GM10248 (cell line): ENCODE results near the gene IRF2BP1.

ENCODE experiments used
- CTCF ChIA-PET: fragments of 300-600 bp; sonication (Branson Sonifier 250); formaldehyde crosslinking; extraction: SDS; loops from one replicate; lab custom pipeline; 2021; ENCODE audit warnings: antibody characterized with exemption; lab: Yijun Ruan, JAX
- POLR2A ChIA-PET: fragments of 350-650 bp; sonication (Branson Sonifier 250); formaldehyde crosslinking; extraction: SDS; loops from one replicate; lab custom pipeline; 2020; ENCODE audit warnings: antibody characterized with exemption; lab: Yijun Ruan, JAX
- DNase-seq: peaks from one replicate; pipeline ENCODE4 v3.0.0; 2012; ENCODE audit errors: extremely low spot score
- TF ChIP-seq, protein P1 (sequence below): IDR thresholded peaks from 2 replicates; pipeline ENCODE4 v1.5.1; 2012; ENCODE audit warnings: mild to moderate bottlenecking, low read depth; ENCODE audit errors: extremely low read depth, missing control alignments, control extremely low read depth

The IRF2BP1 gene

DNA sequence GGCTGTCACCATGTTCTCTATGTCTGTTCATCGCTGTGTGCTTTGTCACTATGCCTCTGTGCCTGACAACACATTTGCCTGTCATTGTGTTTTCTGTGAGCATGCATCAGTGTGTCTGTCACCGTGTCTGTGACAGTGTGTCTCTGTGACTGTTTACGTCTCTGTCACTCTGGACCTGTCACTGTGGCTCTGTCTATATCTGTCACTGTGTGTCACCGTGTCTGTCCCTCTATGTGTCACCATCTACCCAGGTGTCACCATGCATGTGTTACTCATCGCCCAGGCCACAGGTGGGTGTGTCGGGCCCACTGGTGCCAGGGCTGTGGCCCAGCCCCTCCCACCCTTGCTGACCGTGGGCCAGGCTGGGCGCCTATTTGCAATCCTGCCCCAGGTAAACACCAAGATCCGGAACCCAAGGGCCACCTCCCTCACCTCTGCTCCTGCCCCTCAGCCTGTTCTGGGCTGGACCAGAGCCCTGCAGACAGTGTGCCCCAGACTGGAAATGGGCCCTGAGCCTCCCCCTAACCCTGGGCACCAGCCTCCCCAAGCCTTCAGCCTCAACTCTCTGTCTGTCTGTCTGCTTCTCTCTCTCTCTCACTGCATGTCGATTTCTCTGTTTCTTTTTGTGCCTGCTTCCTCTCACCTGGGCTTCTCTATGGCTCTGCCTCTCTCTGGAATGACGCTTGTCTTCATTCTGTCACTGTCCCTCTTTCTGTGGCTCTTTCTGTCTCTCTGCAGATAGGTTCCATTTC lies 7.7 kb downstream of the IRF2BP1 start:
- ChIA-PET CTCF (interaction anchor here (1.3 to 8.7 kb wide), 3 partner anchors 14 to 62 kb away, joined by 4 to 152 read pairs (median 5); partner anchors contain the start of genes FOXA3 and SYMPK), POLR2A (no interaction called here)
- TF ChIP-seq, protein P1, sequence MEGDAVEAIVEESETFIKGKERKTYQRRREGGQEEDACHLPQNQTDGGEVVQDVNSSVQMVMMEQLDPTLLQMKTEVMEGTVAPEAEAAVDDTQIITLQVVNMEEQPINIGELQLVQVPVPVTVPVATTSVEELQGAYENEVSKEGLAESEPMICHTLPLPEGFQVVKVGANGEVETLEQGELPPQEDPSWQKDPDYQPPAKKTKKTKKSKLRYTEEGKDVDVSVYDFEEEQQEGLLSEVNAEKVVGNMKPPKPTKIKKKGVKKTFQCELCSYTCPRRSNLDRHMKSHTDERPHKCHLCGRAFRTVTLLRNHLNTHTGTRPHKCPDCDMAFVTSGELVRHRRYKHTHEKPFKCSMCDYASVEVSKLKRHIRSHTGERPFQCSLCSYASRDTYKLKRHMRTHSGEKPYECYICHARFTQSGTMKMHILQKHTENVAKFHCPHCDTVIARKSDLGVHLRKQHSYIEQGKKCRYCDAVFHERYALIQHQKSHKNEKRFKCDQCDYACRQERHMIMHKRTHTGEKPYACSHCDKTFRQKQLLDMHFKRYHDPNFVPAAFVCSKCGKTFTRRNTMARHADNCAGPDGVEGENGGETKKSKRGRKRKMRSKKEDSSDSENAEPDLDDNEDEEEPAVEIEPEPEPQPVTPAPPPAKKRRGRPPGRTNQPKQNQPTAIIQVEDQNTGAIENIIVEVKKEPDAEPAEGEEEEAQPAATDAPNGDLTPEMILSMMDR = no peak
- no peak for DNase-seq

DNA sequence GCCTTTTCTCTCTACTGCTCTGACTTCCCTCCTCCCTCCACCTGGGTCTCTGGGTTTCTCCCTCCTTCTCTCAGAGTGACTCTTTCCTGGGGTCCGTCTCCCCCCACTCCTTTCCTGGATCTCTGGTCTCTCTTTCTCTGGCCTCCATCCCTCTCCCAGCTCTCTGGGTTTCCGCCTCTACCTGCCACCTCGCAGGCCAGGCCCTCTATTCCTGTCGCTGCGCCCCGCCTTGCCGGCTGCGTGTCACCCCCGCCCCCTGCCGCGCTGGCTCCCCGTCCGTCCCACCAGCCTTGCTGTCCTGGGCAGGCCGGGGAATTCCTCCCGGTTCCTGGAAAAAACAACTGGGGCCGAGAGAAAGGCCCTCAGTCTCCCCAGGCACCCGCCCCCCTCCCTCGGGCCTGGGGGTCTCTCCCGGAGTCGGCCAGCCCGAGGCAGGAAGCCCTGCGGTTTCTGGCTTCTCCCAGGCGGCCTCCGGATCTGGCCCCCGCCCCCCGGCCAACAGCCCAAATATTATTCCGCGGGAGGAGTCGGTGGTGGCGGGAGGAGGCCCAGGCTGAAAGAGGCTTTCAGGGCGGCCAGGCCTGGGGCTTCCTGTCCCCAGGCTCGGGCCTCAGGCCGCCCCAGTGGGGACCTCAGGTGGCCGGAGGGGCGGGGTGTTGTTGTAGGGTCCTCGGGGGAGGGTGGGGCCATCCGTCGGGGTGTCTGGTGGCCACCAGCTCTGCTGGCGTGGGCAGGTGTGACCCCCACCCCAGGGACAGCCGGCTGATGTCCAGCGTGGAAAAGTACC lies 9.3 kb downstream of the IRF2BP1 start:
- DNase-seq = peak; percentile 75
- ChIA-PET POLR2A (no interaction called here), CTCF (interaction anchor here (1.3 to 3.1 kb wide), 2 partner anchors 12 kb away, joined by 4 to 13 read pairs; partner anchors contain the start of genes FOXA3 and SYMPK)
- TF ChIP-seq, protein P1 = no peak

DNA sequence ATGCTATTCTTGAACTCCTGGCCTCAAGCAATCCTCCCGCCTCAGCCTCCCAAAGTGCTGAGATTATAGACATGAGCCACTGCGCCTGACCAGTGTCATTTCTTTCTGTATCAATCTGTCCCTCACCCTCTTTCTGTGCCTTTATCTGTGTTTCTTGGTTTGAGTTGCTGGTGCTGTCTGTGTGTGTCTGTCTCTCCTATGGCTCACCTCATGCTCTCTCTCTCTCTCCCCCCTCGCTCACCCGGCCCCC lies 9.9 kb downstream of the IRF2BP1 start:
- POLR2A ChIA-PET = no interaction called here
- CTCF ChIA-PET = interaction anchor here (3.1 kb wide), 1 partner anchor 12 kb away, joined by 13 read pairs; the partner anchor contains the start of genes FOXA3 and SYMPK
- TF ChIP-seq, protein P1 = no peak

DNA sequence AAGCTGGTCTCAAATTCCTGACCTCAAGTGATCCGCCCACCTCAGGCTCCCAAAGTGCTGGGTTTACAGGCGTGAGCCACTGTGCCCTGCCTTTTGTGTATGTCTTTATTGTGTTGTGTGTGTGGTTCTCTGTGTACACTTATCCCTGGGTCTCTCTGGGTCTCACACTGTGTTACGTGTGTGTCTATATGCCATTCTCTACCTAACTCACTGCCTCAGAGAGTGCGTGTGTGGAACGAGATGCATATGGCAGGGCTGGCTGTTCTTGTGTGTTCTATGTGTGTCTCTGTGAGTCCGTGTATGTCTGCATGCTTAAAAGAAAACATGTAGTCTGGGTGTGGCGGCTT lies 11.3 kb downstream of the IRF2BP1 start:
- ChIA-PET POLR2A (no interaction called here), CTCF (interaction anchor here (1.0 to 3.1 kb wide), 2 partner anchors 8 to 10 kb away, joined by 3 to 13 read pairs; partner anchors contain the start of genes FOXA3 and SYMPK)
- TF ChIP-seq, protein P1 = no peak
- DNase-seq = no peak

More for the DNA sequence above, 9.9 kb downstream of the IRF2BP1 start:
- DNase-seq = no peak

DNA sequence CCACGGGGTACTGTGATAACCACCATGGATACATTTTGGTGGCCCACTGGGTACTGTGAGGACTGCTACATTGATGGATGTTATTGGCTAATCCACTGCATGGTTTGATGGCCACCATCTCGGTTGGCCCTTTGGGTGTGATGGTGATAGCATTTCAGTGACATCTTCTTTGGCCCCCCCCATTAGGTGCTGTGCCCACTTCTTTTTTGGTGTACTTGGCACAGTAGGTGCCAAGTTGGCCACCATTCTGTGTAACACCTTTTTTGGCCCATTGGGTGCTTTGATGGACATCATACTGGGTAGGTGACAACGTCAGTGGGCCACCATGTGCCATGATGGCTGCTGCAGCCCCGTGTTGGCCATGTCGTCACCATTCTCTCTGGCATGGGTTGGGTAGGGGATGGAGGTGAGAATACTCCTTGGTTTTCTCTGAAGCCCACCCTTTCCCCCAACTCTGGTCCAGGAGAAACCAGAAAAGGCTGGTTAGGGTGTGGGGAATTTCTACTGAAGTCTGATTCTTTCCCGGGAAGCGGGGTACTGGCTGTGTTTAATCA lies 12.6 kb downstream of the IRF2BP1 start:
- ChIA-PET CTCF (interaction anchor here (1.0 to 3.1 kb wide), 4 partner anchors 9 kb away, joined by 3 to 13 read pairs (median 6); partner anchors contain the start of genes FOXA3 and SYMPK), POLR2A (no interaction called here)
- TF ChIP-seq, protein P1 = no peak
- DNase-seq = no peak
